DOHH2 (cell line): ENCODE measurements around the gene SMARCA2.

Experiments
- CTCF ChIP-seq: fragments of 200-600 bp; sonication (generic); IDR thresholded peaks from one replicate; pipeline ENCODE4 v1.5.1; 2014; ENCODE audit warnings: antibody characterized with exemption, mild to moderate bottlenecking, low read depth, low read length; ENCODE audit not compliant: poor library complexity, severe bottlenecking
- EZH2phosphoT487 ChIP-seq: fragments of 200-600 bp; sonication (generic); IDR thresholded peaks from 2 replicates; pipeline ENCODE4 v1.6.1; 2017; ENCODE audit warnings: borderline replicate concordance, mild to moderate bottlenecking, antibody characterized with exemption, low read length, moderate library complexity, mixed read lengths

GRCh38 chr9:2190939-2191608 lies 175.9 kb downstream of the SMARCA2 start:
- TF ChIP-seq CTCF, result no peak
- TF ChIP-seq EZH2phosphoT487, result no peak
